Astrocyte (in vitro differentiated cells and primary cell): Measurements from ENCODE around the gene PAGE2. TPM values are rescaled to one million over a fixed set of nuclear protein-coding genes. Genes with fewer than 3 reads are reported as not detected.
"Not testable (repeated sequence)": the region's sequence is repeated elsewhere in the genome, so short reads cannot be mapped to it uniquely, and the experiment has no call there.

Source experiments
- DNase-seq: peaks from one replicate; pipeline ENCODE4 v3.0.0-alpha.2; 2010; ENCODE audit warnings: low read depth
- FAIRE-seq: peaks from 2 replicates; lab custom pipeline; 2011; peaks lifted over from hg19 to GRCh38; lab: Jason Lieb, UNC
- H2AFZ ChIP-seq: 2 replicates; pipeline ENCODE4 v1.6.0; 2012; ENCODE audit warnings: low read depth, low read length, inconsistent platforms
- H3K27ac ChIP-seq: 2 replicates; pipeline ENCODE4 v1.5.1; 2011; ENCODE audit warnings: low read depth, low read length, inconsistent platforms
- H3K27me3 ChIP-seq: 2 replicates; pipeline ENCODE4 v1.6.0; 2011; ENCODE audit warnings: low read length, inconsistent platforms; ENCODE audit not compliant: insufficient read depth
- H3K36me3 ChIP-seq: 2 replicates; pipeline ENCODE4 v1.5.1; 2011; ENCODE audit warnings: low read length, inconsistent platforms; ENCODE audit not compliant: insufficient read depth
- H3K4me1 ChIP-seq: 2 replicates; pipeline ENCODE4 v1.5.1; 2011; ENCODE audit warnings: low read length, inconsistent platforms; ENCODE audit not compliant: insufficient read depth
- H3K4me2 ChIP-seq: 2 replicates; pipeline ENCODE4 v1.6.0; 2012; ENCODE audit warnings: low read length, inconsistent platforms
- H3K4me3 ChIP-seq: 2 replicates; pipeline ENCODE4 v1.5.1; 2011; ENCODE audit warnings: low read depth, mild to moderate bottlenecking, low read length, inconsistent platforms; ENCODE audit not compliant: insufficient read depth
- H3K79me2 ChIP-seq: 2 replicates; pipeline ENCODE4 v1.6.0; 2012; ENCODE audit warnings: mild to moderate bottlenecking, low read length, inconsistent platforms; ENCODE audit not compliant: insufficient read depth
- H3K9ac ChIP-seq: 2 replicates; pipeline ENCODE4 v1.6.0; 2012; ENCODE audit warnings: mild to moderate bottlenecking, low read length, inconsistent platforms
- H3K9me3 ChIP-seq: 2 replicates; pipeline ENCODE4 v1.5.1; 2012; ENCODE audit warnings: low read depth, mild to moderate bottlenecking, low read length, inconsistent platforms; ENCODE audit not compliant: insufficient read depth
- H4K20me1 ChIP-seq: 2 replicates; pipeline ENCODE4 v1.6.0; 2012; ENCODE audit warnings: low read length, inconsistent platforms; ENCODE audit not compliant: insufficient read depth
- H3K27ac Mint-ChIP-seq: one replicate; pipeline ENCODE4 v1.8.0; 2021; ENCODE audit warnings: mild to moderate bottlenecking, mixed read lengths; ENCODE audit not compliant: unreplicated experiment
- H3K27me3 Mint-ChIP-seq: one replicate; pipeline ENCODE4 v1.8.0; 2021; ENCODE audit warnings: low read depth, mixed read lengths; ENCODE audit not compliant: unreplicated experiment
- H3K36me3 Mint-ChIP-seq: one replicate; pipeline ENCODE4 v1.8.0; 2021; ENCODE audit warnings: low read depth, mixed read lengths; ENCODE audit not compliant: unreplicated experiment
- H3K4me1 Mint-ChIP-seq: one replicate; pipeline ENCODE4 v1.8.0; 2021; ENCODE audit warnings: low read depth, mixed read lengths; ENCODE audit not compliant: unreplicated experiment
- H3K4me3 Mint-ChIP-seq: one replicate; pipeline ENCODE4 v1.8.0; 2021; ENCODE audit warnings: mild to moderate bottlenecking, moderate library complexity, mixed read lengths; ENCODE audit not compliant: unreplicated experiment
- H3K9me3 Mint-ChIP-seq: one replicate; pipeline ENCODE4 v1.8.0; 2021; ENCODE audit warnings: mild to moderate bottlenecking, mixed read lengths; ENCODE audit not compliant: unreplicated experiment
- CTCF ChIP-seq: IDR thresholded peaks from 2 replicates; pipeline ENCODE4 v1.5.1; 2011; ENCODE audit warnings: low read depth, mild to moderate bottlenecking, inconsistent platforms, low read length, moderate library complexity; ENCODE audit not compliant: insufficient read depth
- EZH2 ChIP-seq: IDR thresholded peaks from 2 replicates; pipeline ENCODE4 v1.6.1; 2012; ENCODE audit warnings: mild to moderate bottlenecking, low read length, inconsistent platforms; ENCODE audit not compliant: insufficient read depth
- total RNA-seq: library from RNA; stranded (reverse); gene quantifications from 2 replicates; pipeline ENCODE4 v1.2.1, GENCODE V29; 2021

The PAGE2 gene
- total RNA-seq, 1 donor from 2014 or later: not detected

GRCh38 chrX:55056820-55057674, 31.8 kb upstream of the PAGE2 start:
- no peak for FAIRE-seq
- TF ChIP-seq EZH2: no peak
- no peak for TF ChIP-seq CTCF
- H2AFZ ChIP-seq: peak overlapping the region; percentile 52

GRCh38 chrX:55057675-55058249, 31.1 kb upstream of the PAGE2 start:
- Mint-ChIP-seq H3K9me3 (peaks cover 3% of the 10 kb centered on the region), H3K36me3 (no peaks in the 10 kb centered on the region), H3K27ac (peak overlapping the region; percentile 83), H3K27me3 (no peaks in the 10 kb centered on the region), H3K4me1 (peaks cover 7% of the 10 kb centered on the region), H3K4me3 (no peak overlapping the region)
- DNase-seq: no peak
- Histone ChIP-seq H2AFZ (peak overlapping the region; percentile 52), H3K27me3 (no peaks in the 10 kb centered on the region), H3K36me3 (no peaks in the 10 kb centered on the region), H4K20me1 (no peaks in the 10 kb centered on the region), H3K79me2 (no peaks in the 10 kb centered on the region), H3K9me3 (no peaks in the 10 kb centered on the region), H3K9ac (no peak overlapping the region), H3K4me2 (peak overlapping the region; percentile 73), H3K27ac (peak overlapping the region; percentile 67), H3K4me1 (no peaks in the 10 kb centered on the region), H3K4me3 (no peak overlapping the region)
- peak; percentile 41 for FAIRE-seq
- TF ChIP-seq EZH2 (no peak), CTCF (peak; percentile 82)

More at GRCh38 chrX:55056820-55057674, 31.8 kb upstream of the PAGE2 start:
- Histone ChIP-seq H3K4me2 (peak overlapping the region; percentile 73), H4K20me1 (no peaks in the 10 kb centered on the region), H3K4me3 (peak overlapping the region; percentile 6), H3K79me2 (no peaks in the 10 kb centered on the region), H3K36me3 (no peaks in the 10 kb centered on the region), H3K27ac (peak overlapping the region; percentile 67), H3K9ac (no peak overlapping the region), H3K9me3 (no peaks in the 10 kb centered on the region), H3K4me1 (no peaks in the 10 kb centered on the region), H3K27me3 (no peaks in the 10 kb centered on the region)
- no peaks in the 10 kb centered on the region for H3K36me3 Mint-ChIP-seq
- no peaks in the 10 kb centered on the region for H3K27me3 Mint-ChIP-seq
- no peak overlapping the region for H3K4me3 Mint-ChIP-seq
- peaks cover 3% of the 10 kb centered on the region for H3K9me3 Mint-ChIP-seq
- H3K4me1 Mint-ChIP-seq: peaks cover 7% of the 10 kb centered on the region
- peak; percentile 55 for DNase-seq
- peak overlapping the region; percentile 83 for H3K27ac Mint-ChIP-seq

- not testable (repeated sequence) for H3K79me2 ChIP-seq, H3K4me3 Mint-ChIP-seq, H3K4me2 ChIP-seq, H2AFZ ChIP-seq, H3K4me1 Mint-ChIP-seq, H3K4me3 ChIP-seq, H3K9me3 Mint-ChIP-seq, H3K36me3 Mint-ChIP-seq, H3K36me3 ChIP-seq, DNase-seq, FAIRE-seq, H3K27ac Mint-ChIP-seq, H3K27me3 ChIP-seq, H3K4me1 ChIP-seq, H3K27me3 Mint-ChIP-seq, H4K20me1 ChIP-seq, H3K27ac ChIP-seq, H3K9me3 ChIP-seq, H3K9ac ChIP-seq
These were observed 21.6 kb upstream of the PAGE2 start for GRCh38 chrX:55067180-55067579.
